Neuronal stem cell (in vitro differentiated cells): Measurements from ENCODE around the gene CCDC187.

Experiments used
- DNase-seq: peaks from one replicate; pipeline ENCODE4 v3.0.0-alpha.2; 2013; ENCODE audit warnings: low spot score
- H2AFZ ChIP-seq: one replicate; pipeline ENCODE4 v1.6.1; 2013; ENCODE audit warnings: mild to moderate bottlenecking, low read length, inconsistent platforms
- H2AK5ac ChIP-seq: 2 replicates; pipeline ENCODE4 v1.6.1; 2013; ENCODE audit warnings: low read depth, mild to moderate bottlenecking, inconsistent platforms, low read length, moderate library complexity, mixed read lengths
- H2BK120ac ChIP-seq: 2 replicates; pipeline ENCODE4 v1.6.1; 2013; ENCODE audit warnings: low read depth, mild to moderate bottlenecking, inconsistent platforms, low read length, moderate library complexity, mixed read lengths
- H2BK12ac ChIP-seq: one replicate; pipeline ENCODE4 v1.6.1; 2013; ENCODE audit warnings: low read length, inconsistent platforms
- H2BK15ac ChIP-seq: 2 replicates; pipeline ENCODE4 v1.6.1; 2013; ENCODE audit warnings: mild to moderate bottlenecking, low read length, inconsistent platforms, mixed read lengths
- H2BK5ac ChIP-seq: one replicate; pipeline ENCODE4 v1.6.1; 2013; ENCODE audit warnings: inconsistent platforms, mild to moderate bottlenecking, low read length, moderate library complexity
- H3K14ac ChIP-seq: one replicate; pipeline ENCODE4 v1.6.1; 2013; ENCODE audit warnings: low read length, inconsistent platforms
- H3K18ac ChIP-seq: 2 replicates; pipeline ENCODE4 v1.6.1; 2013; ENCODE audit warnings: low read length, inconsistent platforms
- H3K23ac ChIP-seq: 2 replicates; pipeline ENCODE4 v1.6.1; 2013; ENCODE audit warnings: low read depth, mild to moderate bottlenecking, mixed read lengths, low read length, inconsistent platforms; ENCODE audit not compliant: poor library complexity
- H3K27ac ChIP-seq: replicated peaks from 3 replicates; pipeline ENCODE4 v1.5.1; 2013; ENCODE audit warnings: low read length, inconsistent platforms
- H3K27me3 ChIP-seq, 3 experiments: 2 replicates each; pipeline ENCODE4 v1.6.1; 2013; ENCODE audit warnings: low read length in 3 of 3, mild to moderate bottlenecking in 2 of 3, inconsistent platforms in 1 of 3, low read depth in 1 of 3, mixed read lengths in 1 of 3, moderate library complexity in 1 of 3; ENCODE audit not compliant: control insufficient read depth in 3 of 3, insufficient read depth in 3 of 3
- H3K36me3 ChIP-seq, 2 donors: replicated peaks in 1 of 2; 2 replicates each; pipeline ENCODE4 v1.6.1; 2013; ENCODE audit warnings: low read length in 2 of 2; ENCODE audit not compliant: control insufficient read depth in 2 of 2, insufficient read depth in 2 of 2
- H3K4ac ChIP-seq: 2 replicates; pipeline ENCODE4 v1.6.1; 2013; ENCODE audit warnings: inconsistent platforms, mild to moderate bottlenecking, low read length, moderate library complexity
- H3K4me1 ChIP-seq, 2 donors: 1 replicate in 1 of 2; 2 replicates in 1 of 2; pipeline ENCODE4 v1.6.1; 2013; ENCODE audit warnings: low read length in 2 of 2, low read depth in 1 of 2; ENCODE audit not compliant: control insufficient read depth in 2 of 2, insufficient read depth in 1 of 2
- H3K4me2 ChIP-seq: one replicate; pipeline ENCODE4 v1.6.1; 2013; ENCODE audit warnings: mild to moderate bottlenecking, low read length, inconsistent platforms; ENCODE audit not compliant: insufficient read depth, poor library complexity, severe bottlenecking
- H3K4me3 ChIP-seq, 2 donors: 2 replicates each; pipeline ENCODE4 v1.5.1; 2013; ENCODE audit warnings: low read length in 2 of 2, mild to moderate bottlenecking in 2 of 2, inconsistent platforms in 1 of 2, moderate library complexity in 1 of 2
- H3K79me1 ChIP-seq: one replicate; pipeline ENCODE4 v1.6.1; 2013; ENCODE audit warnings: low read depth, mild to moderate bottlenecking, inconsistent platforms, low read length, moderate library complexity
- H3K9ac ChIP-seq: one replicate; pipeline ENCODE4 v1.6.1; 2013; ENCODE audit warnings: mild to moderate bottlenecking, low read depth, low read length, inconsistent platforms; ENCODE audit not compliant: poor library complexity
- H3K9me3 ChIP-seq, 2 donors: replicated peaks in 1 of 2; 2 replicates each; pipeline versions ENCODE3 to v1.6.1; 2013; ENCODE audit warnings: low read length in 2 of 2, mild to moderate bottlenecking in 2 of 2, inconsistent platforms in 1 of 2, low read depth in 1 of 2, mixed read lengths in 1 of 2, moderate library complexity in 1 of 2; ENCODE audit not compliant: control insufficient read depth in 2 of 2, insufficient read depth in 1 of 2
- H4K8ac ChIP-seq: one replicate; pipeline ENCODE4 v1.6.1; 2013; ENCODE audit warnings: low read depth, mild to moderate bottlenecking, inconsistent platforms, low read length, moderate library complexity
- H4K91ac ChIP-seq: one replicate; pipeline ENCODE4 v1.6.1; 2013; ENCODE audit warnings: low read length, low read depth, mild to moderate bottlenecking, inconsistent platforms; ENCODE audit not compliant: poor library complexity
- WGBS, 2 donors: extraction: QIAGEN DNeasy Blood & Tissue Kit; methylation state at CpG; one replicate each; pipeline ENCODE4 v1.1.7; 2013; ENCODE audit warnings: missing lambda C conversion rate in 2 of 2, mixed read lengths in 1 of 2; ENCODE audit not compliant: insufficient read length in 2 of 2, insufficient replicate concordance in 1 of 2; ENCODE audit errors: extremely low coverage in 2 of 2; 5-methylcytosine and 5-hydroxymethylcytosine counted together

CCDC187 gene

GRCh38 chr9:136210276-136210675 lies 93.6 kb downstream of the CCDC187 start:
- no peak overlapping the region for H3K4me3 ChIP-seq
- H2BK12ac ChIP-seq: no peak overlapping the region
- H2AFZ ChIP-seq: no peak overlapping the region
- H3K4me1 ChIP-seq: peaks cover 0 to under 1% of the 10 kb centered on the region in 2 donors
- H3K4me2 ChIP-seq: no peak overlapping the region
- H3K14ac ChIP-seq: no peak overlapping the region
- no peak overlapping the region for H4K8ac ChIP-seq
- H3K9ac ChIP-seq: no peak overlapping the region
- peak overlapping the region; percentile 56 for H2BK5ac ChIP-seq
- H2BK15ac ChIP-seq: no peak overlapping the region
- no peak overlapping the region for H2AK5ac ChIP-seq
- no peak overlapping the region for H3K18ac ChIP-seq
- peaks cover 0 to 3% of the 10 kb centered on the region in 2 donors for H3K9me3 ChIP-seq
- WGBS, 2 donors: no CpG with 5 or more reads among the region's 16 CpGs
- no peak overlapping the region for H3K23ac ChIP-seq
- H3K27ac ChIP-seq: no peak overlapping the region
- DNase-seq: no peak
- H3K36me3 ChIP-seq: peaks cover 32 to 76% of the 10 kb centered on the region in 2 donors
- H3K79me1 ChIP-seq: peaks cover 2% of the 10 kb centered on the region
- H4K91ac ChIP-seq: no peak overlapping the region
- peaks cover 0 to 7% (median 6%) of the 10 kb centered on the region in 3 experiments for H3K27me3 ChIP-seq
- H2BK120ac ChIP-seq: no peak overlapping the region
- no peak overlapping the region for H3K4ac ChIP-seq

DNA sequence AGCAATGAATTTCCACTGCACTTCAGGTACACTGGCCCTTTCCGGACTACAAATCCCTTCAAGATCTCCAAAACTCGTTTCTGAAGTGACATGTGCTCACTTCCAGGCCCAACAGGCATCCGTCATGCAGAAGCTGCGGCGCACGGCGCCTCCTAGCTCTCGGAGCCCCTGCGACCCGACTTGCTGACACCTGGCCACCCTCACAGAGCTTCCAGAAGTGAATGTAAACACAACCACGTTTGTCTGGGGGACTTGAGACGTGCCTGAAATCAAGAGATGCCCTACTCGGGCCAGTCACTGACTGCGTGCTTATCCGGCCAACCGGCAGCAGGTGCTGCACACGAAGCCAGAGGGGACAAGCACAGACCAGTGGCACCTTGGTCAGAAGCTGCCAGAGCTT lies 94.1 kb downstream of the CCDC187 start:
- Histone ChIP-seq H3K36me3 (peaks cover 29 to 71% of the 10 kb centered on the region in 2 donors), H3K4me2 (no peak overlapping the region)

DNA sequence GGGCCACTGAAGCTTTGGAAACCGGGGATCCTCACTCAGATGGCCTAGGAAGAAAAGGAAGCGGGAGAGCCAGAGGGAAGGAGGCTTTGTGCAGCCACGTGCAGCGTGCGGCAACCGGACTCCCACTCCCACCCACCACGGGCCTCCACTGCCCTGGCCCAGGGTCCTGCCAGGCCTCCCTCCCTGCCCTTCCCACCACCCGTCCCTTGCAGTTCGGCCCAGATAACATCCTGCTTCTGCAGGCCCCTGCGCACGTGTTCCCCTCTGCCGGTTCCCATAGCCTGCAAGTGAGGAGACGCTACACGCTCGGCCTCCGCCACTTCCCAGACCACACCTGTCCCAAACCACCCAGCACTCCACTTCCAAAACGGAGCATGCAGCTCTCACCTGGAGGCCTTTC lies 94.7 kb downstream of the CCDC187 start:
- H3K79me1 ChIP-seq: peaks cover 2% of the 10 kb centered on the region
- H2AK5ac ChIP-seq: no peak overlapping the region
- peaks cover 0 to 2% of the 10 kb centered on the region in 2 donors for H3K4me1 ChIP-seq
- H3K9me3 ChIP-seq: peaks cover 0 to 1% of the 10 kb centered on the region in 2 donors
- no peak overlapping the region for H4K8ac ChIP-seq
- H3K4me2 ChIP-seq: no peak overlapping the region
- peaks cover 7 to 16% (median 15%) of the 10 kb centered on the region in 3 experiments for H3K27me3 ChIP-seq
- peak overlapping the region; percentile 18 for H2BK12ac ChIP-seq
- no CpG with 5 or more reads among the region's 17 CpGs for WGBS, 2 donors
- H4K91ac ChIP-seq: no peak overlapping the region
- peak overlapping the region; percentile 71 for H3K23ac ChIP-seq
- no peak overlapping the region for H2BK5ac ChIP-seq
- no peak overlapping the region for H2BK120ac ChIP-seq
- peaks cover 25 to 65% of the 10 kb centered on the region in 2 donors for H3K36me3 ChIP-seq
- no peak overlapping the region for H3K4ac ChIP-seq
- no peak overlapping the region for H3K18ac ChIP-seq
- DNase-seq: no peak
- no peak overlapping the region for H3K27ac ChIP-seq
- H2AFZ ChIP-seq: no peak overlapping the region
- no peak overlapping the region for H3K4me3 ChIP-seq
- no peak overlapping the region for H2BK15ac ChIP-seq
- peak overlapping the region; percentile 65 for H3K14ac ChIP-seq
- H3K9ac ChIP-seq: no peak overlapping the region

More for the DNA sequence above, 94.1 kb downstream of the CCDC187 start:
- no peak for DNase-seq
- H3K4me3 ChIP-seq: peak overlapping the region in 1 of 2 donors; percentile 16
- no peak overlapping the region for H2BK15ac ChIP-seq
- H3K9ac ChIP-seq: no peak overlapping the region
- no peak overlapping the region for H3K4ac ChIP-seq
- no peak overlapping the region for H4K8ac ChIP-seq
- no peak overlapping the region for H3K23ac ChIP-seq
- no peak overlapping the region for H2BK120ac ChIP-seq
- no CpG with 5 or more reads among the region's 17 CpGs for WGBS, 2 donors
- peaks cover 0 to 3% of the 10 kb centered on the region in 2 donors for H3K9me3 ChIP-seq
- no peak overlapping the region for H3K14ac ChIP-seq
- no peak overlapping the region for H2BK12ac ChIP-seq
- peaks cover 1 to 10% (median 10%) of the 10 kb centered on the region in 3 experiments for H3K27me3 ChIP-seq
- H2AFZ ChIP-seq: no peak overlapping the region
- H3K4me1 ChIP-seq: peaks cover 0 to 2% of the 10 kb centered on the region in 2 donors
- no peak overlapping the region for H2AK5ac ChIP-seq
- H2BK5ac ChIP-seq: peak overlapping the region; percentile 56
- H4K91ac ChIP-seq: no peak overlapping the region
- H3K79me1 ChIP-seq: peaks cover 2% of the 10 kb centered on the region
- H3K18ac ChIP-seq: no peak overlapping the region
- no peak overlapping the region for H3K27ac ChIP-seq

DNA sequence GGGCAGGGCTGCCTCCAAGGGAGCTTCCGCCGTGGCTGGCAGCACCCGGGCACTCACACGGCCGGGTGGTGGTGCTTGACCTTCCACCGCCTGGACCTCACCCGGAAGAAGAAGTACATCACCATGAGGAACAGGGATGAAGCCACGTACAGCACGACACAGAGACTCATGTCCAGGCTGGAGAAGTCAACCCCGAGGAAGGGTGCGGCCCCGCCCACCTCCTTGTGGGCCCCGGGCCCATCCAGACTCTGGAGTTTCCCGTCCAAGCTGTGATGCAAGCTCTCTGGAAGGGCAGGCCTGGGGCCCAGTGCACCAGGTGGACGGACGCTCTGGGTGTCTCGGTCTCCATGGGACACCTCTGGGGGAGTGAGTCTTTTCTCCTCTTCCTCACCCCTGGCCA lies 95.2 kb downstream of the CCDC187 start:
- no peak overlapping the region for H2BK5ac ChIP-seq
- peaks cover 21 to 60% of the 10 kb centered on the region in 2 donors for H3K36me3 ChIP-seq
- no peak for DNase-seq
- WGBS, 2 donors: no CpG with 5 or more reads among the region's 17 CpGs
- peaks cover 2% of the 10 kb centered on the region for H3K79me1 ChIP-seq
- no peak overlapping the region for H3K4me3 ChIP-seq
- H3K23ac ChIP-seq: no peak overlapping the region
- no peak overlapping the region for H3K9ac ChIP-seq
- no peak overlapping the region for H3K27ac ChIP-seq
- H3K27me3 ChIP-seq: peaks cover 12 to 21% (median 21%) of the 10 kb centered on the region in 3 experiments
- H3K18ac ChIP-seq: no peak overlapping the region
- no peaks in the 10 kb centered on the region for H3K9me3 ChIP-seq
- H3K14ac ChIP-seq: no peak overlapping the region
- H3K4ac ChIP-seq: no peak overlapping the region
- no peak overlapping the region for H3K4me2 ChIP-seq
- H2AFZ ChIP-seq: no peak overlapping the region
- H3K4me1 ChIP-seq: peaks cover 0 to 2% of the 10 kb centered on the region in 2 donors
- no peak overlapping the region for H2BK120ac ChIP-seq
- no peak overlapping the region for H4K8ac ChIP-seq
- no peak overlapping the region for H4K91ac ChIP-seq
- H2BK15ac ChIP-seq: no peak overlapping the region
- H2BK12ac ChIP-seq: no peak overlapping the region
- no peak overlapping the region for H2AK5ac ChIP-seq
